Measurements from ENCODE around the gene NEO1. TPM values are rescaled to one million over a fixed set of nuclear protein-coding genes. Genes with fewer than 3 reads are reported as not detected.

The NEO1 gene
- total RNA-seq, 2 donors from 2014 or later: 108 to 130 TPM

- no peak overlapping the region for H3K9ac ChIP-seq (ENCODE audit: low read depth in 2 of 2, low read length in 2 of 2)
- TF ChIP-seq, protein P1, sequence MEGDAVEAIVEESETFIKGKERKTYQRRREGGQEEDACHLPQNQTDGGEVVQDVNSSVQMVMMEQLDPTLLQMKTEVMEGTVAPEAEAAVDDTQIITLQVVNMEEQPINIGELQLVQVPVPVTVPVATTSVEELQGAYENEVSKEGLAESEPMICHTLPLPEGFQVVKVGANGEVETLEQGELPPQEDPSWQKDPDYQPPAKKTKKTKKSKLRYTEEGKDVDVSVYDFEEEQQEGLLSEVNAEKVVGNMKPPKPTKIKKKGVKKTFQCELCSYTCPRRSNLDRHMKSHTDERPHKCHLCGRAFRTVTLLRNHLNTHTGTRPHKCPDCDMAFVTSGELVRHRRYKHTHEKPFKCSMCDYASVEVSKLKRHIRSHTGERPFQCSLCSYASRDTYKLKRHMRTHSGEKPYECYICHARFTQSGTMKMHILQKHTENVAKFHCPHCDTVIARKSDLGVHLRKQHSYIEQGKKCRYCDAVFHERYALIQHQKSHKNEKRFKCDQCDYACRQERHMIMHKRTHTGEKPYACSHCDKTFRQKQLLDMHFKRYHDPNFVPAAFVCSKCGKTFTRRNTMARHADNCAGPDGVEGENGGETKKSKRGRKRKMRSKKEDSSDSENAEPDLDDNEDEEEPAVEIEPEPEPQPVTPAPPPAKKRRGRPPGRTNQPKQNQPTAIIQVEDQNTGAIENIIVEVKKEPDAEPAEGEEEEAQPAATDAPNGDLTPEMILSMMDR (IDR thresholded peaks at IDR 0.05): no peak
- no peaks in the 10 kb centered on the region for H3K4me1 ChIP-seq
- H3K9me3 ChIP-seq: no peaks in the 10 kb centered on the region
- H3K4me3 ChIP-seq: no peak overlapping the region
- no peak for DNase-seq
- peaks cover 5% of the 10 kb centered on the region for H3K36me3 ChIP-seq
- H3K27ac ChIP-seq: no peak overlapping the region
- H3K27me3 ChIP-seq: no peaks in the 10 kb centered on the region
- intact Hi-C loops (cut with DNase I): loop anchor here (10.0 kb wide), 1 partner anchor 462 kb away; the partner anchor contains the start of gene ADPGK
Observed at GRCh38 chr15:73246439-73246838, 194.2 kb downstream of the NEO1 start.

DNA sequence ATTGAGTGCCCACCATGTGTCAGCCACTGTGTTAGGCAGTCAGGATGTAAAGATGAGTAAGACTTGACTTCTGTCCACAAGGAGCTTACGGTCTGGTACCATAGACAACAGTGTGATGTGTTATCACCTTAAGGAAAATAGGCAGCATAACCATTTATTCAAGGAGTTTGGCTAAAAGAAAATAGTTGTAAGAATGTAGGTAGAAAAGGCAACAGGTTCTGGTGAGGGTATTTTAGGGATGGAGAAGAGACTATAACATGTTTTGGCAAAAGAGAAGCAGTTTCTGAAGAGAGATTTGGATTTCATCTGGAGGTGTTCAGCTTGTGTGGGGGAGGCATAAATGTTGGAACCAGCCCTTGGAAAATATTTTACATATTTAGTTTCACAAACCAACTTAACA is 194.6 kb downstream of the NEO1 start:
- Histone ChIP-seq H3K27ac (no peak overlapping the region), H3K9me3 (no peaks in the 10 kb centered on the region), H3K9ac (ENCODE audit: low read depth in 2 of 2, low read length in 2 of 2) (no peak overlapping the region), H3K27me3 (no peaks in the 10 kb centered on the region), H3K4me3 (no peak overlapping the region), H3K36me3 (peaks cover 5% of the 10 kb centered on the region), H3K4me1 (no peaks in the 10 kb centered on the region)
- DNase-seq: no peak
- intact Hi-C loops (cut with DNase I): loop anchor here (10.0 kb wide), 1 partner anchor 462 kb away; the partner anchor contains the start of gene ADPGK
- TF ChIP-seq, protein P1 (IDR thresholded peaks at IDR 0.05): no peak

DNA sequence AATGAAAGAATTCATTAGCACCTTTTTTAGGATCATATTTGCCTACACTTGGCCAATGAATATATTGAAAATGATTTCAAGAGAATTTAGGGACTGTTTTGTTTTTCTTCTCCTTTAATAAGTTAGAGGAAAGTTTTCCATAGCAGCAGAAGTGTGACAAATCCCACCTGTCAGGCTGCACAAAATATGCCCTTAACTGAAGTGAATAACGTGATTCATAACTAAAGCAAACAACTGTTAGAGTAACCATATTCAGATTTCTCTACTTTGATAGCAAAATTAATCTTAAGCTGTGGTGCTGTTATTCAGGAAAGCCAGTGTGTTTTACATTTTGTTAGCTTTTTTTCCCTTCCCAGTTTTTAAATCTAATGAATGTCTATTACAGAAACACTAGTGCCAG is 195.1 kb downstream of the NEO1 start:
- no peaks in the 10 kb centered on the region for H3K27me3 ChIP-seq
- TF ChIP-seq, protein P1 (IDR thresholded peaks at IDR 0.05): no peak
- no peaks in the 10 kb centered on the region for H3K9me3 ChIP-seq
- intact Hi-C loops (cut with DNase I): loop anchor here (10.0 kb wide), 1 partner anchor 463 kb away; the partner anchor contains the start of gene ADPGK
- peaks cover 5% of the 10 kb centered on the region for H3K36me3 ChIP-seq
- H3K4me3 ChIP-seq: no peak overlapping the region
- no peak overlapping the region for H3K9ac ChIP-seq (ENCODE audit: low read depth in 2 of 2, low read length in 2 of 2)
- H3K27ac ChIP-seq: no peak overlapping the region
- no peak for DNase-seq
- no peaks in the 10 kb centered on the region for H3K4me1 ChIP-seq

- no peak overlapping the region for H3K4me3 ChIP-seq
- H3K9me3 ChIP-seq: no peaks in the 10 kb centered on the region
- H3K36me3 ChIP-seq: peaks cover 5% of the 10 kb centered on the region
- DNase-seq: no peak
- no peaks in the 10 kb centered on the region for H3K27me3 ChIP-seq
- no peaks in the 10 kb centered on the region for H3K4me1 ChIP-seq
- intact Hi-C loops (cut with DNase I): loop anchor here (10.0 kb wide), 1 partner anchor 465 kb away; the partner anchor contains the start of gene ADPGK
- TF ChIP-seq, protein P1 (IDR thresholded peaks at IDR 0.05): no peak
- no peak overlapping the region for H3K9ac ChIP-seq (ENCODE audit: low read depth in 2 of 2, low read length in 2 of 2)
- H3K27ac ChIP-seq: no peak overlapping the region
Observed at GRCh38 chr15:73249499-73249898, 197.2 kb downstream of the NEO1 start.

DNA sequence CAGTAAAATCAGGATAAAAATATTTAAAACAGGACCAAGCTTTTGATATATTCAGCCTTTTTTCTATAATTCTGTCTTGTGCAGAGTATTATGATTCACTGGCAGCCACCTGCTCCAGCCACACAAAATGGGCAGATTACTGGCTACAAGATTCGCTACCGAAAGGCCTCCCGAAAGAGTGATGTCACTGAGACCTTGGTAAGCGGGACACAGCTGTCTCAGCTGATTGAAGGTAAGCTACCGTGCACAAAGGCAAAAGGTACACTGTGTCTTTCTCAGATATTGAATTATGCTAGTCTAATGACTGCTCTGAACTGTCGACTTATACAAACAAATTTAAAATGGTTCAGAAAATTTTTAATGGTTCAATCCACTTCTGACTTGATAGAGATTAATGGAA is 202.3 kb downstream of the NEO1 start:
- Histone ChIP-seq H3K4me3 (no peak overlapping the region), H3K9me3 (no peaks in the 10 kb centered on the region), H3K27ac (no peak overlapping the region), H3K4me1 (no peaks in the 10 kb centered on the region), H3K27me3 (no peaks in the 10 kb centered on the region), H3K36me3 (no peaks in the 10 kb centered on the region), H3K9ac (ENCODE audit: low read depth in 2 of 2, low read length in 2 of 2) (no peak overlapping the region)
- intact Hi-C loops (cut with DNase I): loop anchor here (10.0 kb wide), 1 partner anchor 110 kb away; no protein-coding TSS in a partner anchor
- TF ChIP-seq, protein P1 (IDR thresholded peaks at IDR 0.05): no peak
- no peak for DNase-seq

Data from colonic mucosa (tissue), 4 donors.